ENCODE measurements around the gene WNT9A. TPM values are rescaled to one million over a fixed set of nuclear protein-coding genes. Genes with fewer than 3 reads are reported as not detected.

Gene WNT9A
- total RNA-seq, 1 donor from 2014 or later = 13.8 TPM

- Mint-ChIP-seq H3K27me3 (ENCODE audit: unreplicated experiment) (peaks cover 11% of the 10 kb centered on the region), H3K4me3 (ENCODE audit: unreplicated experiment) (peak overlapping the region; percentile 16), H3K36me3 (ENCODE audit: unreplicated experiment) (peaks cover 25% of the 10 kb centered on the region), H3K9me3 (ENCODE audit: unreplicated experiment) (peaks cover 10% of the 10 kb centered on the region), H3K4me1 (ENCODE audit: low read depth, unreplicated experiment) (peaks cover 6% of the 10 kb centered on the region), H3K27ac (ENCODE audit: unreplicated experiment) (peak overlapping the region; percentile 15)
- no peak for DNase-seq
- no peak for TF ChIP-seq CTCF (IDR thresholded peaks at IDR 0.05; ENCODE audit: partially characterized antibody, unreplicated experiment)
These were observed 5.3 kb upstream of the WNT9A start for GRCh38 chr1:227953022-227953412.

- peaks cover 8% of the 10 kb centered on the region for H3K27me3 Mint-ChIP-seq (ENCODE audit: unreplicated experiment)
These were observed 4.8 kb upstream of the WNT9A start for GRCh38 chr1:227952374-227953021.

GRCh38 chr1:227951624-227952373 is 4.1 kb upstream of the WNT9A start:
- Mint-ChIP-seq H3K4me1 (ENCODE audit: low read depth, unreplicated experiment) (peaks cover 7% of the 10 kb centered on the region), H3K4me3 (ENCODE audit: unreplicated experiment) (no peak overlapping the region), H3K9me3 (ENCODE audit: unreplicated experiment) (peaks cover 13% of the 10 kb centered on the region), H3K27me3 (ENCODE audit: unreplicated experiment) (peaks cover 8% of the 10 kb centered on the region), H3K36me3 (ENCODE audit: unreplicated experiment) (peaks cover 20% of the 10 kb centered on the region), H3K27ac (ENCODE audit: unreplicated experiment) (no peak overlapping the region)
- DNase-seq = no peak
- TF ChIP-seq CTCF (IDR thresholded peaks at IDR 0.05; ENCODE audit: partially characterized antibody, unreplicated experiment) = no peak

More at GRCh38 chr1:227952374-227953021, 4.8 kb upstream of the WNT9A start:
- peaks cover 10% of the 10 kb centered on the region for H3K9me3 Mint-ChIP-seq (ENCODE audit: unreplicated experiment)
- no peak for DNase-seq
- H3K36me3 Mint-ChIP-seq (ENCODE audit: unreplicated experiment) = peaks cover 20% of the 10 kb centered on the region
- H3K27ac Mint-ChIP-seq (ENCODE audit: unreplicated experiment) = no peak overlapping the region
- H3K4me1 Mint-ChIP-seq (ENCODE audit: low read depth, unreplicated experiment) = peaks cover 6% of the 10 kb centered on the region
- TF ChIP-seq CTCF (IDR thresholded peaks at IDR 0.05; ENCODE audit: partially characterized antibody, unreplicated experiment) = no peak
- peak overlapping the region; percentile 16 for H3K4me3 Mint-ChIP-seq (ENCODE audit: unreplicated experiment)

GRCh38 chr1:227950735-227951346 is 3.1 kb upstream of the WNT9A start:
- Mint-ChIP-seq H3K27ac (ENCODE audit: unreplicated experiment) (no peak overlapping the region), H3K4me1 (ENCODE audit: low read depth, unreplicated experiment) (peaks cover 9% of the 10 kb centered on the region), H3K9me3 (ENCODE audit: unreplicated experiment) (peaks cover 14% of the 10 kb centered on the region), H3K36me3 (ENCODE audit: unreplicated experiment) (peaks cover 20% of the 10 kb centered on the region), H3K4me3 (ENCODE audit: unreplicated experiment) (no peak overlapping the region), H3K27me3 (ENCODE audit: unreplicated experiment) (peaks cover 8% of the 10 kb centered on the region)
- DNase-seq = no peak
- no peak for TF ChIP-seq CTCF (IDR thresholded peaks at IDR 0.05; ENCODE audit: partially characterized antibody, unreplicated experiment)

All from glutamatergic neuron (in vitro differentiated cells).